Esophagus squamous epithelium (tissue), 4 donors: ENCODE data around the gene ARL6.

Experiments used
- POLR2A ChIP-seq, 4 donors: fragments of 450-650 bp; IDR thresholded peaks; one replicate each; pipeline ENCODE4 v1.6.1; 2017; ENCODE audit warnings: antibody characterized with exemption in 4 of 4, mild to moderate bottlenecking in 4 of 4, moderate library complexity in 3 of 4
- TF ChIP-seq, protein P1 (sequence below), 6 experiments: fragments of 450-650 bp in 4 of 6; fragments of 200-600 bp in 2 of 6; sonication (generic) in 2 of 6; IDR thresholded peaks; one replicate each; pipeline ENCODE4 v1.5.1; 2016 to 2019; ENCODE audit warnings: antibody characterized with exemption in 6 of 6, mild to moderate bottlenecking in 4 of 6, moderate library complexity in 4 of 6

DNA sequence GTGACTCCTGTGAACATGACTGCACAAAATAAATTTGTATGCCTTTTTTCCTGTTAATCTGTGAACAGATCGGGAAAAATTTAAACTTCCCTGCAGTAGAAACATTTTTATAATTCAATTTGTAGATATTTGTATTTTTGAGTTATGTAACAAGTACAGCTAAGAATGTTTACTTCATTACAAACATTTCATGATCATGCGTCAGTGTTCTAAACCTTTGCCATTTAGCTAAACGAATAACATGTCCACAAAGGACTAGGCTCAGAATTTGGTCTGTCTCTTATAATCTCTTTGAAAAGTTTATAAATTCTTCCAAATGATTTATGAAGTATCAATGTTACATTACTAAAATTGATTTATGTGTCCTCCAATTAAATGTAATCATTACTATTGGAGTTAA, 39.9 kb downstream of the ARL6 start:
- TF ChIP-seq, protein P1, sequence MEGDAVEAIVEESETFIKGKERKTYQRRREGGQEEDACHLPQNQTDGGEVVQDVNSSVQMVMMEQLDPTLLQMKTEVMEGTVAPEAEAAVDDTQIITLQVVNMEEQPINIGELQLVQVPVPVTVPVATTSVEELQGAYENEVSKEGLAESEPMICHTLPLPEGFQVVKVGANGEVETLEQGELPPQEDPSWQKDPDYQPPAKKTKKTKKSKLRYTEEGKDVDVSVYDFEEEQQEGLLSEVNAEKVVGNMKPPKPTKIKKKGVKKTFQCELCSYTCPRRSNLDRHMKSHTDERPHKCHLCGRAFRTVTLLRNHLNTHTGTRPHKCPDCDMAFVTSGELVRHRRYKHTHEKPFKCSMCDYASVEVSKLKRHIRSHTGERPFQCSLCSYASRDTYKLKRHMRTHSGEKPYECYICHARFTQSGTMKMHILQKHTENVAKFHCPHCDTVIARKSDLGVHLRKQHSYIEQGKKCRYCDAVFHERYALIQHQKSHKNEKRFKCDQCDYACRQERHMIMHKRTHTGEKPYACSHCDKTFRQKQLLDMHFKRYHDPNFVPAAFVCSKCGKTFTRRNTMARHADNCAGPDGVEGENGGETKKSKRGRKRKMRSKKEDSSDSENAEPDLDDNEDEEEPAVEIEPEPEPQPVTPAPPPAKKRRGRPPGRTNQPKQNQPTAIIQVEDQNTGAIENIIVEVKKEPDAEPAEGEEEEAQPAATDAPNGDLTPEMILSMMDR (IDR thresholded peaks at IDR 0.05): no peak
- TF ChIP-seq POLR2A (IDR thresholded peaks at IDR 0.05): no peak
